Iris pigment epithelial cell (primary cell): ENCODE measurements around the gene ACP3.
A peak's percentile ranks its signal among the peaks of the same experiment; 100 is the strongest.
"Not testable (repeated sequence)": the region's sequence is repeated elsewhere in the genome, so short reads cannot be mapped to it uniquely, and the experiment has no call there.

Experiments
- DNase-seq: peaks from one replicate; pipeline ENCODE4 v3.0.0-alpha.2; 2011; ENCODE audit warnings: low read depth

Gene ACP3

GRCh38 chr3:132317229-132317948 is at the start of gene ACP3:
Gene ACP3, plus strand, starts transcription at chr3:132317407. Its CDS starts 50 bp downstream, at chr3:132317457.
- DNase-seq, result peak; percentile 88

DNA sequence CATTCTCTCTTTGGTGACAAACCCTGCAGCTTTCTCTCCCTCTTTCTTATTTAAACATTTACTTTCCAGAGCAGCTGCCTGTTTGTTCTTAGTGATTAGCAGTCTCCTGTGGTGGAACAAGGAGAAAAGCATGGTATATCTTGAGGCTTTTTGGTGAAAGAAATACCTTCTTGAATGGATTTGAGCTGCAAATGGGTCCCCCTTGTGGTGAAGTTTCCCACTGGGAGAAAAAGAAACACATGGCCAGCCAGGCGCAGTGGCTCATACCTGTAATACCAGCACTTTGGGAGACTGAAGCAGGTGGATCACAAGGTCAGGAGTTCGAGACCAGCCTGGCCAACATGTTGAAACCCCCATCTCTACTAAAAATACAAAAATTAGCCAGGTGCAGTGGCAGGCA is 48.3 kb upstream of the ACP3 start:
- DNase-seq, result peak; percentile 45

DNA sequence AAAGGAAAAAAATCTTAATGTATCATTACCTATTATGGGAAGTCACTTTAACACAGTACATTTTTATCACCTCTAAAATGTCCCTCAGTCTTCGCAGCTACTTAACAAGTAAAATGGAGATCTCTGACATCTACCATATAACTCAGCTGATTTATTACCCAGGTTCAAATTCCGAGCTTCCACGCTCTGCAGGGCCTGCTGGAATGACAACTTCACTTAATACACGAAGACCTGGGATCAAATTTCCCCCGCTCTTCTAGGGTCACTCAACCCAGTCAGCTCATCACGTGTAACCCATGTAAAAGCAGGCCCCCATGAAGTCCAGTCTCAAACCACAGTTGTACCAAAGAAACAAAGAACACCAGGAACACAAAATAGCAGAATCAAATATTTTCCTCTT is 44.2 kb upstream of the ACP3 start:
- DNase-seq, result no peak

- no peak for DNase-seq
Measured at GRCh38 chr3:132276228-132276906, 40.8 kb upstream of the ACP3 start.

GRCh38 chr3:132279030-132279429 is 38.2 kb upstream of the ACP3 start:
- DNase-seq, result no peak

- DNase-seq, result peak; percentile 35
Measured at GRCh38 chr3:132283440-132283839, 33.8 kb upstream of the ACP3 start.

DNA sequence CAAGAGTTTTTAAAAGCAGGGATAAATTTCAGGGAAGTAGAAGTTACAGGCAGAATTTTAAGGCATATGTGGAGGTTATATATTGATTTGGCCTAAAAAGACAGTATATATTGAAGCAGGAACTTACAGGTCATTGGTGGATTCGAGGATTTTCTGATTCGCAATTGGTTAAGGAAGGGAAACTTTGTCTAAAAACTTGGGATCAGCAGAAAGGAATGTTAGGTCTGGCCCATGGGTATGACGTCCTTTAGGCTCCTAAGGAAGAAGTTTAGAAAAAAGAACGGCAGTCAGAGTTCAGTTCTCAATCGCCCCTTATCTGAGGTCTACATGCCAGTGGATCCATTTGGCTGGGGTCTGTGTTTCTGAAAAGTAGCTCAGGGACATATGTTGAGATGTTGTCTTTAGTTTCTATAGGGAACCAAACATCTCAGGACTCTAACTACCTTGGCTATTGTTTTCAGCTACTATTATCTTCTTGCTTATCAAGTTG is 33.2 kb upstream of the ACP3 start:
- no peak for DNase-seq

DNA sequence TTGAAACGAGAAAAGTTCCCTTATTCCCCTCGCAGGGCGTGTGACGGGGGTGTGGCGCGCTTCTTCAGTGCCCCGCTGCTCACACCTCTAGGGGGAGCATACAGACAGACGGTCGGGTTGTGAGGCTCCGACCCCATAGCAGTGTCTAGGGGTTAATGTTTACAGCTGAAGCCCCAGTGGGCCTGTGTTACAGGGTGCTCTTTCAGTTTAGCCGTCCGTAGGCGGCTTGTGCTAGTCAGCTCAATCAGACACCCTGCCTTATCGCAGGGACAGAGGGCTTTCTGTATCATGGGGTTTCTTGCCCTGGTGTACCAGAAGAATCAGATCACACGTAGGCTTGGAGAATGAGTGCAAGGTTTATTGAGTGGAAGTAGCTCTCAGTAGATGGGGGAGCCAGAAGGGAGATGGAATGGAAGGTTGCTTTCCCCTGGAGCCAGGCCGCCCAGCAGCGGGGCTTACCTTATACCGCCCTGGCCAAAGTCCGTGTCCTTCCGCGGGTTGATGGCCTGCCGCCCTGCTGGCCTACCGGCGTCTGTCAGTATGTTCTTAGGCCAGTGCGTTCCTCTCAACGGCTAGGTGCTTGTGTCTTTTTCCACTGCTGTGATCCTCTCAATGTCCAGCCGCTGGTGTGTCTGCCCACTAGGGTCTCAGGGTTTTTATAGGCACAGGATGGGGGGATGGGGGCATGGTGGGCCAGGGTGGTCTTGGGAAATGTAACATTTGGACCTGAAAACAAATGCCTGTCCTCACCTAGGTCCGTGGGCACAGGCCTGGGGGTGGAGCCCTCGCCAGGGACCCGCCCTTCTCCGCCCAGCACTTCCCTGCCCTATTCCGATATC is 32.2 kb upstream of the ACP3 start:
- DNase-seq, result no peak

GRCh38 chr3:132285620-132285945 is 31.6 kb upstream of the ACP3 start:
- peak; percentile 32 for DNase-seq

GRCh38 chr3:132286035-132286434 is 31.2 kb upstream of the ACP3 start:
- DNase-seq, result no peak

GRCh38 chr3:132288357-132288756 is 28.9 kb upstream of the ACP3 start:
- peak; percentile 64 for DNase-seq

DNA sequence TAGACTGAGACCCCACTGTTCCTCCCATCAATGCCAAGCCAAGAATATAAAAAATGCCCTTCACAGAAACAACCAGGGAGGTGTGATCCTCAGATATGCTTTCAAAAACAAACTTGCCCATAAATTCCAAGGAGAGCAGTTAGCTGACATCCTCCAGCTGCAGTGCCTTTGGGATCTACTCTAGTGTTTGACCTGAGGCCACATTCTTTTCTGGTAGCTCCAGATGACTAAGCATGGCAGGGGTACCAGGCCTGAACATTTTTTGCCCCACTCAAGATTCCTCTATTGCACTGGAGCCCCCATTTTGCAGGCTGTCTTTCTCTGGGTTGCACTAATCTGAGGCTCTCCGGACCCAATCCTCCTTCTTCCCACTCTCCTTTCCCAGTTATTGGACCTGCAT is 27.9 kb upstream of the ACP3 start:
- DNase-seq, result no peak

- peak; percentile 54 for DNase-seq
Measured at GRCh38 chr3:132290833-132291232, 26.4 kb upstream of the ACP3 start.

DNA sequence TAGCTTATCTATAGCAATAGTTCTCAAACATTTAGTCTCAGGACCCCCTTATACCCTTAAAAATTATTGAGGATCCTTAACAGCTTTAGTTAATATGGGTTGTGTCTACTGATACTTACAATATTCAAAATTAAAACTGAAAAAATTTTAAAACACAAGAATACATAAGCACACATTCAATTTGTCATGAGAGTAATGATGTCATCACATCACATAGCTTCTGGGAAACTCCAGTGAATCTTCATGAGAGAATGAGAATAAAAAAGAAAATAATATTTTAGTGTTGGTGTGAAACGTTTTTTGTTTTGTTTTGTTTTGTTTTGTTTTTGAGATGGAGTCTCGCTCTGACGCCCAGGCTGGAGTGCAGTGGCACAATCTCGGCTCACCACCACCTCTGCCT is 25.2 kb upstream of the ACP3 start:
- no peak for DNase-seq

DNA sequence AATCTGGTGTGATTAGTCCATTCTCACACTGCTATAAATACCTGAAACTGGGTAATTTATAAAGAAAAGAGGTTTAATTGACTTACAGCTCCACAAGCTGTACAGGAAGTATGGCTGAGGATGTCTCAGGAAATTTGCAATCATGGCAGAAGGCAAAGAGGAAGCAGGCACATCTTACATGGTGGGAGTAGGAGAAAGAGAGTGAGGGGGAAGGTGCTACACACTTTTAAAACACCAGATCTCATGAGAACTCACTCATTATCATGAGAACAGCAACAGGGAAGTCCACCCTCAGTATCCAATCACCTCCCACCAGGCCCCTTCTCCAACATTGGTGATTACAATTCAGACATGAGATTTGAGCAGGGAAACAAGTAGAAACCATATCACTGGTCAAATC is 24.0 kb upstream of the ACP3 start:
- no peak for DNase-seq

DNA sequence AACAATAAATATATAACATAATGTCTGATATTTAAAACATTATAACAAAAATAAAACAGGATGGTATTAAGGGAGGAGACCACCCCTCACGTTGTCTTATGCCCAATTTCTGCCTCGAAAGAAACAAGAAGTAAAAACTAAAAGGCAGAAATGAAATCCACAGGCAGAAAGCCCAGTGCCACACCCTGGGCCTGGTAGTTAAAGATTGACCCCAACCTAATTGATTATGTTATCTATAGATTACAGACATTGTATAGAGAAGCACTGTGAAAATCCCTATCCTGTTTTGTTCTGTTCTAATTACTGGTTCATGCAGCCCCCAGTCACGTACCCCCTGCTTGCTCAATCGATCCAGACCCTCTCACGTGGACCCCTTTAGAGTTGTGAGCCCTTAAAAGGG is 22.3 kb upstream of the ACP3 start:
- no peak for DNase-seq

DNA sequence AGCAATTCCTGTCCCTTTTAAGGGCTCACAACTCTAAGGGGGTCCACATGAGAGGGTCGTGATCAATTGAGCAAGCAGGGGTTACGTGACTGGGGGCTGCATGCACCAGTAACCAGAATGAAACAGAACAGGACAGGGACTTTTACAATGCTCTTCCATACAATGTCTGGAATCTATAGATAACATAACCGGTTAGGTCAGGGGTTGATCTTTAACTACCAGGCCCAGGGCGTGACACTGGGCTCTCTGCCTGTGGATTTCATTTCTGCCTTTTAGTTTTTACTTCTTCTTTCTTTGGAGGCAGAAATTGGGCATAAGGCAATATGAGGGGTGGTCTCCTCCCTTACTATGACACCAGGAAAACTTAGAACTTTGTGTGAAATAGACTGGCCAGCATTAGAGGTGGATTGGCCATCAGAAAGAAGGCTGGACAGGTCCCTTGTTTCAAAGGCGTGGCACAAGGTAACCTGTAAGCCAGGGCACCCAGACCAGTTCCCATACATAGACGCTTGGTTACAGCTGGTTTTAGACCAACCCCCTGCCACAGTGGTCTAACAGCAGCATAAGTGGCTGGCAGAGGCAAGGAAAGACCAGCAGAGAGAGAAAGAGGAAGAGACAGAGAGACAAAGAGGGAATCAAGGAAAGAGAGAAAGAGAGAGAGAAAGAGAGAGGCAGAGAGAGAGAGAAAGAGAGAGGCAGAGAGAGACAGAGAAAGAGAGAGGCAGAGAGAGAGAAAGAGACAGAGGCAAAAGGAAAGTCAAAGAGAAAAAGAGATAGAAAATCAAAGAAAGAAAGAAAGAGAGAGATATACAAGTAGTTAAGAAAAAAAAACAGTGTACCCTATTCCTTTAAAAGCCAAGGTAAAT is 13.6 kb upstream of the ACP3 start:
- not testable (repeated sequence) for DNase-seq

GRCh38 chr3:132304351-132304750 is 12.9 kb upstream of the ACP3 start:
- DNase-seq, result not testable (repeated sequence)

GRCh38 chr3:132310057-132310456 is 7.2 kb upstream of the ACP3 start:
- not testable (repeated sequence) for DNase-seq

DNA sequence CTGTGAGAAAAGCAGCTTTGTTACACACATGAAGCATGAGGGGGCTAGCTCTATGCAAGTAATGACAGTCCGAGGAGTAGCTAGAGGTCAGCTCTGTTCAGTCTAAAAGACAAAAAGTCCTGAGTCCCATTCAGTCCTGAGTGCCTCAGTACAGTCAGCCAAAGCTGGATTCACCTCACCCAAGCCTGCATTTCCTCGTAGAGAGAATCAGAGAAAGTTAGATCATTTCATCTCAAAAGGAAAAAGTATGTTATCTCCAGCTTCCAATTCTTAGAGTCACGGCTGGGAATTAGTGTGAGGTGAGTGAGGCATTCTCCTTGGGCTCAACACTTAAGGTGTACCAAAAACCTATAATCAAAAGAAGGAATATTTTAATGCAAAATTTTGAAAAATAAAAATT is 5.9 kb upstream of the ACP3 start:
- no peak for DNase-seq

DNA sequence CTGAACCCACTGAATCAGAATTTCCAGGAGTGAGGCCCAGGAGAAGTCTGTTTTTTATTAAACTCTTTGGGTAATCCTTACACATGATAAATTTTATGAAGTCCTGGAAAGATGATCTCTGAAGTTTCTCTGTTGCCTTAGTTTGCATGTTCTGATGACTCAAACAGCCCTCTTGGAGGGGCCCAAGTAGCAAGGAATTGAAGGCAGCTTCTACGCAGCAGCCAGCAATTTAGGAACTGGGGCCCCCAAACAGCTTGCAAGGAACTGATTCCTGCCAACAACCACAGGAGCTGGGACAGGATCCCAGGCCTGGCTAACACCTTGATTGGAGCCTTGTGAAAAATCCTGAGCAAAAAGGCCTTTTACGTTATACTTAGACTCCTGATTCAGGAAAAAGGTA is 5.4 kb upstream of the ACP3 start:
- DNase-seq, result no peak

DNA sequence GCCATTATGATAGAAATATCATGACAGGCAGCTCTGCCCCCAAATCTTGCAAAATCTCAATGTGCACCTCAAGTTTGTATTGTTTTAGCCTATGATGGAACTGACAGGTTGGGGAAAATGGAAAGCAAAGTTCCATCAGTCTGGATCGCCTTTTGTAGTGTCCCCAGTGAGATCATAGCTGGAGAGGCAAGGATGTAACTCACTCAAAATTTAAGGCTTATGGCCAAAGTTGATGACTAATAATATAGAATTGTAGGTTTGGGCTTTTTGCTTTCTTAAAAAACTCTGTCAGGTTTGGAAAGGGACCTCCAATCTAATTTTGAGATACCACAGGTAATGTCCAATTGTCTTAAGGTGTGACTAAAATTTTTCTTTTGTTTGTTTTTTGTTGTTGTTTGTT is 1.4 kb upstream of the ACP3 start:
- DNase-seq, result no peak
